Stomach smooth muscle (tissue), 2 donors: ENCODE measurements around the gene SDK2.
A peak's percentile ranks its signal among the peaks of the same experiment; 100 is the strongest.
"Not testable (repeated sequence)": the region's sequence is repeated elsewhere in the genome, so short reads cannot be mapped to it uniquely, and the experiment has no call there.

Source experiments
- H3K27ac ChIP-seq: one replicate; pipeline ENCODE4 v1.7.0; 2013; ENCODE audit warnings: mild to moderate bottlenecking, low read length, inconsistent platforms
- H3K27me3 ChIP-seq, 2 donors: one replicate each; pipeline ENCODE4 v1.7.0; 2013; ENCODE audit warnings: low read length in 2 of 2; ENCODE audit not compliant: insufficient read depth in 2 of 2, control insufficient read depth in 1 of 2
- H3K36me3 ChIP-seq, 2 donors: one replicate each; pipeline ENCODE4 v1.7.0; 2013; ENCODE audit warnings: low read length in 2 of 2; ENCODE audit not compliant: control insufficient read depth in 2 of 2, insufficient read depth in 2 of 2
- H3K4me1 ChIP-seq: one replicate; pipeline ENCODE4 v1.7.0; 2013; ENCODE audit warnings: low read length; ENCODE audit not compliant: control insufficient read depth, insufficient read depth
- H3K4me3 ChIP-seq, 2 donors: one replicate each; pipeline ENCODE4 v1.7.0; 2013; ENCODE audit warnings: low read length in 2 of 2
- H3K9ac ChIP-seq, 2 donors: one replicate each; pipeline ENCODE4 v1.7.0; 2013; ENCODE audit warnings: low read length in 2 of 2, mild to moderate bottlenecking in 1 of 2
- H3K9me3 ChIP-seq, 2 donors: one replicate each; pipeline ENCODE4 v1.7.0; 2013; ENCODE audit warnings: low read length in 2 of 2; ENCODE audit not compliant: control insufficient read depth in 2 of 2
- donor health status: healthy.
- donor health status: Pancreatic carcinoma.

The SDK2 gene

GRCh38 chr17:73311781-73312641, 332.2 kb downstream of the SDK2 start, which contains the start of gene CDC42EP4:
CDC42EP4 (minus strand) TSS chr17:73312001; CDS start chr17:73286500, 25,501 bp downstream.
- H3K4me1 ChIP-seq, result peaks cover 40% of the 10 kb centered on the region
- H3K9ac ChIP-seq, result peak within 1 kb of the TSS; percentile 96 to 99
- peak within 1 kb of the TSS; percentile 94 to 99 for H3K4me3 ChIP-seq
- H3K27me3 ChIP-seq, result no peaks in the 10 kb centered on the region
- peak within 1 kb of the TSS; percentile 98 for H3K27ac ChIP-seq
- H3K9me3 ChIP-seq, result no peaks in the 10 kb centered on the region
- H3K36me3 ChIP-seq, result peaks cover 0 to 3% of the 10 kb centered on the region in 2 donors

GRCh38 chr17:73311428-73311780, 332.8 kb downstream of the SDK2 start:
- no peaks in the 10 kb centered on the region for H3K9me3 ChIP-seq

GRCh38 chr17:73309727-73310596, 334.3 kb downstream of the SDK2 start:
- H3K4me3 ChIP-seq, result peak overlapping the region; percentile 94 to 99
- peaks cover 0 to 3% of the 10 kb centered on the region in 2 donors for H3K36me3 ChIP-seq
- H3K27me3 ChIP-seq, result no peaks in the 10 kb centered on the region
- H3K27ac ChIP-seq, result peak overlapping the region; percentile 98
- peak overlapping the region; percentile 96 to 99 for H3K9ac ChIP-seq
- H3K4me1 ChIP-seq, result peaks cover 60% of the 10 kb centered on the region
- H3K9me3 ChIP-seq, result no peaks in the 10 kb centered on the region

More at GRCh38 chr17:73311428-73311780, 332.8 kb downstream of the SDK2 start:
- H3K9ac ChIP-seq, result peak overlapping the region; percentile 96 to 99
- H3K4me1 ChIP-seq, result peaks cover 46% of the 10 kb centered on the region
- peaks cover 0 to 3% of the 10 kb centered on the region in 2 donors for H3K36me3 ChIP-seq
- H3K4me3 ChIP-seq, result peak overlapping the region; percentile 94 to 99
- no peaks in the 10 kb centered on the region for H3K27me3 ChIP-seq
- peak overlapping the region; percentile 98 for H3K27ac ChIP-seq

GRCh38 chr17:73308959-73309358, 335.3 kb downstream of the SDK2 start:
- H3K27me3 ChIP-seq, H3K9ac ChIP-seq: not testable (repeated sequence)

GRCh38 chr17:73308017-73308823, 336.0 kb downstream of the SDK2 start:
- peak overlapping the region; percentile 51 to 74 for H3K9ac ChIP-seq
- peak overlapping the region; percentile 89 for H3K27ac ChIP-seq
- no peaks in the 10 kb centered on the region for H3K27me3 ChIP-seq
- peaks cover 0 to 3% of the 10 kb centered on the region in 2 donors for H3K36me3 ChIP-seq
- H3K4me3 ChIP-seq, result peak overlapping the region; percentile 58 to 99
- H3K9me3 ChIP-seq, result no peaks in the 10 kb centered on the region
- H3K4me1 ChIP-seq, result peaks cover 72% of the 10 kb centered on the region

More at GRCh38 chr17:73308959-73309358, 335.3 kb downstream of the SDK2 start:
- Histone ChIP-seq H3K4me3 (peak overlapping the region in 1 of 2 donors; percentile 99), H3K27ac (peak overlapping the region; percentile 89), H3K4me1 (peaks cover 69% of the 10 kb centered on the region)
- H3K36me3 ChIP-seq, H3K9me3 ChIP-seq: not testable (repeated sequence)

- Histone ChIP-seq H3K27ac (peak overlapping the region; percentile 89), H3K4me3 (peak overlapping the region; percentile 48 to 57), H3K4me1 (peaks cover 69% of the 10 kb centered on the region), H3K9ac (peak overlapping the region in 1 of 2 donors; percentile 83), H3K36me3 (peaks cover 0 to 3% of the 10 kb centered on the region in 2 donors), H3K27me3 (no peaks in the 10 kb centered on the region), H3K9me3 (no peaks in the 10 kb centered on the region)
Observed at GRCh38 chr17:73307130-73307529, 337.1 kb downstream of the SDK2 start.

GRCh38 chr17:73305845-73306836, 338.1 kb downstream of the SDK2 start:
- peak overlapping the region; percentile 72 to 74 for H3K4me3 ChIP-seq

GRCh38 chr17:73304971-73305812, 339.1 kb downstream of the SDK2 start:
- H3K9ac ChIP-seq, result peak overlapping the region; percentile 74 to 83
- H3K36me3 ChIP-seq, result peaks cover 0 to 3% of the 10 kb centered on the region in 2 donors
- peaks cover 75% of the 10 kb centered on the region for H3K4me1 ChIP-seq
- peak overlapping the region; percentile 89 for H3K27ac ChIP-seq
- no peaks in the 10 kb centered on the region for H3K9me3 ChIP-seq
- H3K4me3 ChIP-seq, result peak overlapping the region; percentile 72 to 74
- H3K27me3 ChIP-seq, result no peaks in the 10 kb centered on the region

More at GRCh38 chr17:73305845-73306836, 338.1 kb downstream of the SDK2 start:
- peaks cover 0 to 3% of the 10 kb centered on the region in 2 donors for H3K36me3 ChIP-seq
- no peaks in the 10 kb centered on the region for H3K9me3 ChIP-seq
- H3K4me1 ChIP-seq, result peaks cover 71% of the 10 kb centered on the region
- H3K27me3 ChIP-seq, result no peaks in the 10 kb centered on the region
- peak overlapping the region; percentile 89 for H3K27ac ChIP-seq
- peak overlapping the region in 1 of 2 donors; percentile 83 for H3K9ac ChIP-seq
